Ovary (tissue), 3 donors: ENCODE measurements around the gene TCF4.

Experiments
- CTCF ChIP-seq, 3 donors: fragments of 450-650 bp in 2 of 3; fragments of 200-600 bp in 1 of 3; IDR thresholded peaks; one replicate each; pipeline versions ENCODE4 v1.5.1 to v1.8.0; 2016 to 2022; ENCODE audit warnings: antibody characterized with exemption in 3 of 3, mild to moderate bottlenecking in 1 of 3
- EP300 ChIP-seq: sonication (generic); formaldehyde crosslinking; IDR thresholded peaks from one replicate; pipeline ENCODE4 v1.6.1; 2017; ENCODE audit warnings: antibody characterized with exemption
- POLR2A ChIP-seq: fragments of 450-650 bp; IDR thresholded peaks from one replicate; pipeline ENCODE4 v1.6.1; 2017; ENCODE audit warnings: antibody characterized with exemption, mild to moderate bottlenecking, moderate library complexity
- donor health status: DM: no; HTN: no; CAD: no.

- TF ChIP-seq CTCF (IDR thresholded peaks at IDR 0.05) (no peak), POLR2A (no peak), EP300 (no peak)
These were observed 4.6 kb upstream of the TCF4 start for GRCh38 chr18:55592572-55592971.
